OCI-LY7 (cell line): Measurements from ENCODE around the gene PRADC1. TPM values are rescaled to one million over a fixed set of nuclear protein-coding genes. Genes with fewer than 3 reads are reported as not detected.

ENCODE experiments used
- BruUV-seq: library from RNA; stranded (reverse); fragments of 400-500 nt; replicated peaks from 2 replicates; lab custom pipeline; 2021; lab: Mats Ljungman, UMichigan
- CTCF ChIA-PET: fragments of 300-600 bp; sonication (Branson Sonifier 250); formaldehyde crosslinking; loops from one replicate; lab custom pipeline; 2022; ENCODE audit warnings: antibody characterized with exemption; ENCODE audit not compliant: unreplicated experiment; lab: Charles Lee
- POLR2A ChIA-PET: fragments of 300-600 bp; sonication (Branson Sonifier 250); formaldehyde crosslinking; loops from one replicate; lab custom pipeline; 2022; ENCODE audit warnings: antibody characterized with exemption; lab: Charles Lee
- DNase-seq: peaks from one replicate; pipeline ENCODE4 v3.0.0-alpha.2; 2015; ENCODE audit warnings: low spot score
- H2AFZ ChIP-seq: fragments of 200-600 bp; sonication (generic), shearing (Covaris generic); 2 replicates; pipeline ENCODE4 v1.6.1; 2014; ENCODE audit warnings: mild to moderate bottlenecking, antibody characterized with exemption, low read length, moderate library complexity
- H3K27ac ChIP-seq: fragments of 200-600 bp; sonication (generic); 2 replicates; pipeline ENCODE4 v1.5.1; 2014; ENCODE audit warnings: mixed run types, low read depth, mild to moderate bottlenecking, moderate library complexity, low read length, inconsistent platforms; ENCODE audit not compliant: poor library complexity, severe bottlenecking
- H3K36me3 ChIP-seq: fragments of 200-600 bp; sonication (generic); 2 replicates; pipeline ENCODE4 v1.6.1; 2014; ENCODE audit warnings: mild to moderate bottlenecking, antibody characterized with exemption, low read length, moderate library complexity, mixed read lengths; ENCODE audit not compliant: insufficient read depth
- H3K4me1 ChIP-seq: fragments of 200-600 bp; sonication (generic); 2 replicates; pipeline ENCODE4 v1.5.1; 2014; ENCODE audit warnings: mild to moderate bottlenecking, low read length; ENCODE audit not compliant: insufficient read depth, poor library complexity, severe bottlenecking
- H3K4me2 ChIP-seq: fragments of 200-600 bp; sonication (generic); 2 replicates; pipeline ENCODE4 v1.6.1; 2014; ENCODE audit warnings: mild to moderate bottlenecking, low read length
- H3K4me3 ChIP-seq: fragments of 200-600 bp; sonication (generic); 2 replicates; pipeline ENCODE4 v1.5.1; 2014; ENCODE audit warnings: mild to moderate bottlenecking, low read depth, low read length; ENCODE audit not compliant: poor library complexity, severe bottlenecking
- H3K79me2 ChIP-seq: fragments of 200-600 bp; sonication (generic); 2 replicates; pipeline ENCODE4 v1.6.1; 2016; ENCODE audit warnings: low read depth, mild to moderate bottlenecking, low read length, moderate library complexity, mixed read lengths; ENCODE audit not compliant: insufficient read depth
- H3K9me2 ChIP-seq: fragments of 200-600 bp; sonication (generic); 2 replicates; pipeline ENCODE4 v1.6.1; 2016; ENCODE audit warnings: mild to moderate bottlenecking, low read length, mixed read lengths; ENCODE audit not compliant: insufficient read depth
- H3K9me3 ChIP-seq: fragments of 200-600 bp; sonication (generic); 2 replicates; pipeline ENCODE4 v1.6.1; 2014; ENCODE audit warnings: mild to moderate bottlenecking, mixed run types, low read length, mixed read lengths
- H4K20me1 ChIP-seq: fragments of 200-600 bp; sonication (generic); 2 replicates; pipeline ENCODE4 v1.6.1; 2014; ENCODE audit warnings: mild to moderate bottlenecking, antibody characterized with exemption, low read length, moderate library complexity, mixed read lengths; ENCODE audit not compliant: insufficient read depth
- EZH2phosphoT487 ChIP-seq: fragments of 200-600 bp; sonication (generic); IDR thresholded peaks from 2 replicates; pipeline ENCODE4 v1.6.1; 2018; ENCODE audit warnings: low read depth, borderline replicate concordance, mild to moderate bottlenecking, mixed run types, antibody characterized with exemption, low read length, moderate library complexity, mixed read lengths
- intact Hi-C: fragments of 100-400 bp; cut with micrococcal nuclease; formaldehyde crosslinking; loops from one replicate; pipeline ENCODE4 v1.10.0; 2022; ENCODE audit not compliant: unreplicated experiment
- total RNA-seq, 2 experiments: library from RNA; depleted of rRNA in 1 of 2; stranded (reverse); fragments of >200 nt in 1 of 2; shearing (Covaris generic) in 1 of 2; gene quantifications; 2 replicates each; pipeline ENCODE4 v1.2.3, GENCODE V29; 2014 to 2022
- TF ChIP-seq, protein P1 (sequence below): fragments of 200-600 bp; sonication (generic); conservative IDR thresholded peaks from 2 replicates; pipeline ENCODE4 v1.5.1; 2014; ENCODE audit warnings: mild to moderate bottlenecking, antibody characterized with exemption, low read length, moderate library complexity, mixed read lengths

The PRADC1 gene
- total RNA-seq, 2 experiments from 2014 or later = 23.0 to 25.9 TPM

DNA sequence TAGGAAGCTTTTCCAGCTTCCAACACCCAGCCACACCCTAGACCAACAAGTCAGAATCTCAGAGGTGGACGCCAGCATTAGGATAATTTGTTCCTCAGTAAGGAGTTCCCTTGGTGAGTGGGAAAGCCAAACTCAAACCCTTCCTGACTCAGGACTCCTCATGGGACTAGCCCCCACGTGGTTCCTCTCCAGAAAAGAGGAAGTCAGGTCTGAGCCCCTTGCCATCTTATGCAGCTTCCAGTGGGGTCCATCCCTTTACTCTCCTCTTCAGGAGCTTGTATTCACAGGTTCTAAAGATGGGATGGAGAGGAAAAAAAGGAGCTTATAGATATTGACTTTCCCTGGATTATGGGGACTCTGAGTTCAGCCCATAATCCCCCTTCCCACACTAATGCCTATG is 45.5 kb downstream of the PRADC1 start:
- Histone ChIP-seq H4K20me1 (no peaks in the 10 kb centered on the region), H3K4me2 (no peak overlapping the region), H3K4me1 (no peaks in the 10 kb centered on the region), H3K27ac (no peak overlapping the region), H3K36me3 (no peaks in the 10 kb centered on the region), H3K9me2 (no peaks in the 10 kb centered on the region), H3K9me3 (no peaks in the 10 kb centered on the region), H2AFZ (no peak overlapping the region), H3K4me3 (no peak overlapping the region), H3K79me2 (no peaks in the 10 kb centered on the region)
- ChIA-PET POLR2A (interaction anchor here (0.6 kb wide), 1 partner anchor 1137 kb away, joined by 3 read pairs; no protein-coding TSS in a partner anchor), CTCF (interaction anchor here (0.6 to 1.3 kb wide), 2 partner anchors 10 to 12 kb away, joined by 3 to 4 read pairs; no protein-coding TSS in a partner anchor)
- no peak for TF ChIP-seq EZH2phosphoT487
- TF ChIP-seq, protein P1, sequence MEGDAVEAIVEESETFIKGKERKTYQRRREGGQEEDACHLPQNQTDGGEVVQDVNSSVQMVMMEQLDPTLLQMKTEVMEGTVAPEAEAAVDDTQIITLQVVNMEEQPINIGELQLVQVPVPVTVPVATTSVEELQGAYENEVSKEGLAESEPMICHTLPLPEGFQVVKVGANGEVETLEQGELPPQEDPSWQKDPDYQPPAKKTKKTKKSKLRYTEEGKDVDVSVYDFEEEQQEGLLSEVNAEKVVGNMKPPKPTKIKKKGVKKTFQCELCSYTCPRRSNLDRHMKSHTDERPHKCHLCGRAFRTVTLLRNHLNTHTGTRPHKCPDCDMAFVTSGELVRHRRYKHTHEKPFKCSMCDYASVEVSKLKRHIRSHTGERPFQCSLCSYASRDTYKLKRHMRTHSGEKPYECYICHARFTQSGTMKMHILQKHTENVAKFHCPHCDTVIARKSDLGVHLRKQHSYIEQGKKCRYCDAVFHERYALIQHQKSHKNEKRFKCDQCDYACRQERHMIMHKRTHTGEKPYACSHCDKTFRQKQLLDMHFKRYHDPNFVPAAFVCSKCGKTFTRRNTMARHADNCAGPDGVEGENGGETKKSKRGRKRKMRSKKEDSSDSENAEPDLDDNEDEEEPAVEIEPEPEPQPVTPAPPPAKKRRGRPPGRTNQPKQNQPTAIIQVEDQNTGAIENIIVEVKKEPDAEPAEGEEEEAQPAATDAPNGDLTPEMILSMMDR = no peak
- DNase-seq = no peak
- BruUV-seq = no TSS peak
- intact Hi-C loops = no loop called here

DNA sequence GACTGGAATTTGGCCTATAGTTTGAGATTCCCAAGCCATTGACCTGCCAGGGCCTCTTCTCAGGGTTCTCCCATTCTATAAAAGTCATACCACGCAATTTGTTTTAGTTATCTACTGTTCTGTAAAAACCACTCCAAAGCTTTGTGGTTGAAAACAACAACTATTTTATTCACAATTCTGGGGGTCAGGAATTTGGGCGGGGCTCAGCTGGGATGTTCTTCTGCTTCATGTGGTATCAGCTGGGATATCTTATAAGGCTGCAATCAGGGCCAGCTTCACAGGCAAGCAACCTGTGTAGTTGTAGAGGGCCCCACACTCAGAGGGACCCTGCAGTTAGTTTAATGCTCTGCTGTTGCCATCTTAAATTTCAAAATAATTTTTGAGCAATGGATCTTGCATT is 47.1 kb downstream of the PRADC1 start:
- POLR2A ChIA-PET = no interaction called here
- BruUV-seq = no TSS peak
- intact Hi-C loops = no loop called here

More for the DNA sequence above, 47.1 kb downstream of the PRADC1 start:
- Histone ChIP-seq H3K9me3 (no peaks in the 10 kb centered on the region), H4K20me1 (no peaks in the 10 kb centered on the region), H3K79me2 (no peaks in the 10 kb centered on the region), H3K9me2 (no peaks in the 10 kb centered on the region), H3K27ac (no peak overlapping the region), H3K36me3 (no peaks in the 10 kb centered on the region), H2AFZ (no peak overlapping the region), H3K4me1 (no peaks in the 10 kb centered on the region), H3K4me2 (no peak overlapping the region), H3K4me3 (no peak overlapping the region)
- CTCF ChIA-PET = no interaction called here
- TF ChIP-seq, protein P1 = no peak
- no peak for TF ChIP-seq EZH2phosphoT487
- no peak for DNase-seq

Other genes with a start within 250 kb of the PRADC1 start
- 4.5 and 7.8 TPM in 2 replicates for gene SFXN5, start 161.5 kb downstream of the PRADC1 start, total RNA-seq (2014; rRNA removed; shearing (Covaris generic))
- 9.9 and 10.5 TPM in 2 replicates for gene SFXN5, start 161.5 kb downstream of the PRADC1 start, total RNA-seq (2022)
- 0.05 and 0.13 TPM in 2 replicates for gene RAB11FIP5, start 120.3 kb downstream of the PRADC1 start, total RNA-seq (2014; rRNA removed; shearing (Covaris generic))
- gene RAB11FIP5, start 120.3 kb downstream of the PRADC1 start, total RNA-seq (2022) = 0.66 TPM in 1 of 2 replicates, not detected in the other
- not detected in 2 replicates for gene NOTO, start 30.7 kb downstream of the PRADC1 start, total RNA-seq (2014; rRNA removed; shearing (Covaris generic))
- not detected in 2 replicates for gene NOTO, start 30.7 kb downstream of the PRADC1 start, total RNA-seq (2022)
- 32.9 and 42.2 TPM in 2 replicates for gene SMYD5, start 19.0 kb downstream of the PRADC1 start, total RNA-seq (2014; rRNA removed; shearing (Covaris generic))
- 33.2 and 38.2 TPM in 2 replicates for gene SMYD5, start 19.0 kb downstream of the PRADC1 start, total RNA-seq (2022)
- 334 and 378 TPM in 2 replicates for gene CCT7, start 1.1 kb upstream of the PRADC1 start, total RNA-seq (2014; rRNA removed; shearing (Covaris generic))
- 307 and 347 TPM in 2 replicates for gene CCT7, start 1.1 kb upstream of the PRADC1 start, total RNA-seq (2022)
- gene FBXO41, start 51.2 kb upstream of the PRADC1 start, total RNA-seq (2014; rRNA removed; shearing (Covaris generic)) = 17.0 and 20.4 TPM in 2 replicates
- 52.2 and 57.9 TPM in 2 replicates for gene FBXO41, start 51.2 kb upstream of the PRADC1 start, total RNA-seq (2022)
- not detected in 2 replicates for gene EGR4, start 60.3 kb upstream of the PRADC1 start, total RNA-seq (2014; rRNA removed; shearing (Covaris generic))
- not detected in 2 replicates for gene EGR4, start 60.3 kb upstream of the PRADC1 start, total RNA-seq (2022)
- 57.8 and 58.7 TPM in 2 replicates for gene ALMS1, start 152.6 kb upstream of the PRADC1 start, total RNA-seq (2014; rRNA removed; shearing (Covaris generic))
- 35.5 and 37.8 TPM in 2 replicates for gene ALMS1, start 152.6 kb upstream of the PRADC1 start, total RNA-seq (2022)